Neuronal stem cell (in vitro differentiated cells): ENCODE data around the gene MINPP1.

Experiments
- DNase-seq: peaks from one replicate; pipeline ENCODE4 v3.0.0-alpha.2; 2013; ENCODE audit warnings: low spot score
- H2AFZ ChIP-seq: one replicate; pipeline ENCODE4 v1.6.1; 2013; ENCODE audit warnings: mild to moderate bottlenecking, low read length, inconsistent platforms
- H2AK5ac ChIP-seq: 2 replicates; pipeline ENCODE4 v1.6.1; 2013; ENCODE audit warnings: low read depth, mild to moderate bottlenecking, inconsistent platforms, low read length, moderate library complexity, mixed read lengths
- H2BK120ac ChIP-seq: 2 replicates; pipeline ENCODE4 v1.6.1; 2013; ENCODE audit warnings: low read depth, mild to moderate bottlenecking, inconsistent platforms, low read length, moderate library complexity, mixed read lengths
- H2BK12ac ChIP-seq: one replicate; pipeline ENCODE4 v1.6.1; 2013; ENCODE audit warnings: low read length, inconsistent platforms
- H2BK15ac ChIP-seq: 2 replicates; pipeline ENCODE4 v1.6.1; 2013; ENCODE audit warnings: mild to moderate bottlenecking, low read length, inconsistent platforms, mixed read lengths
- H2BK5ac ChIP-seq: one replicate; pipeline ENCODE4 v1.6.1; 2013; ENCODE audit warnings: inconsistent platforms, mild to moderate bottlenecking, low read length, moderate library complexity
- H3K14ac ChIP-seq: one replicate; pipeline ENCODE4 v1.6.1; 2013; ENCODE audit warnings: low read length, inconsistent platforms
- H3K18ac ChIP-seq: 2 replicates; pipeline ENCODE4 v1.6.1; 2013; ENCODE audit warnings: low read length, inconsistent platforms
- H3K23ac ChIP-seq: 2 replicates; pipeline ENCODE4 v1.6.1; 2013; ENCODE audit warnings: low read depth, mild to moderate bottlenecking, mixed read lengths, low read length, inconsistent platforms; ENCODE audit not compliant: poor library complexity
- H3K27ac ChIP-seq: replicated peaks from 3 replicates; pipeline ENCODE4 v1.5.1; 2013; ENCODE audit warnings: low read length, inconsistent platforms
- H3K27me3 ChIP-seq, 3 experiments: 2 replicates each; pipeline ENCODE4 v1.6.1; 2013; ENCODE audit warnings: low read length in 3 of 3, mild to moderate bottlenecking in 2 of 3, inconsistent platforms in 1 of 3, low read depth in 1 of 3, mixed read lengths in 1 of 3, moderate library complexity in 1 of 3; ENCODE audit not compliant: control insufficient read depth in 3 of 3, insufficient read depth in 3 of 3
- H3K36me3 ChIP-seq, 2 donors: replicated peaks in 1 of 2; 2 replicates each; pipeline ENCODE4 v1.6.1; 2013; ENCODE audit warnings: low read length in 2 of 2; ENCODE audit not compliant: control insufficient read depth in 2 of 2, insufficient read depth in 2 of 2
- H3K4ac ChIP-seq: 2 replicates; pipeline ENCODE4 v1.6.1; 2013; ENCODE audit warnings: inconsistent platforms, mild to moderate bottlenecking, low read length, moderate library complexity
- H3K4me1 ChIP-seq, 2 donors: 1 replicate in 1 of 2; 2 replicates in 1 of 2; pipeline ENCODE4 v1.6.1; 2013; ENCODE audit warnings: low read length in 2 of 2, low read depth in 1 of 2; ENCODE audit not compliant: control insufficient read depth in 2 of 2, insufficient read depth in 1 of 2
- H3K4me2 ChIP-seq: one replicate; pipeline ENCODE4 v1.6.1; 2013; ENCODE audit warnings: mild to moderate bottlenecking, low read length, inconsistent platforms; ENCODE audit not compliant: insufficient read depth, poor library complexity, severe bottlenecking
- H3K4me3 ChIP-seq, 2 donors: 2 replicates each; pipeline ENCODE4 v1.5.1; 2013; ENCODE audit warnings: low read length in 2 of 2, mild to moderate bottlenecking in 2 of 2, inconsistent platforms in 1 of 2, moderate library complexity in 1 of 2
- H3K79me1 ChIP-seq: one replicate; pipeline ENCODE4 v1.6.1; 2013; ENCODE audit warnings: low read depth, mild to moderate bottlenecking, inconsistent platforms, low read length, moderate library complexity
- H3K9ac ChIP-seq: one replicate; pipeline ENCODE4 v1.6.1; 2013; ENCODE audit warnings: mild to moderate bottlenecking, low read depth, low read length, inconsistent platforms; ENCODE audit not compliant: poor library complexity
- H3K9me3 ChIP-seq, 2 donors: replicated peaks in 1 of 2; 2 replicates each; pipeline versions ENCODE3 to v1.6.1; 2013; ENCODE audit warnings: low read length in 2 of 2, mild to moderate bottlenecking in 2 of 2, inconsistent platforms in 1 of 2, low read depth in 1 of 2, mixed read lengths in 1 of 2, moderate library complexity in 1 of 2; ENCODE audit not compliant: control insufficient read depth in 2 of 2, insufficient read depth in 1 of 2
- H4K8ac ChIP-seq: one replicate; pipeline ENCODE4 v1.6.1; 2013; ENCODE audit warnings: low read depth, mild to moderate bottlenecking, inconsistent platforms, low read length, moderate library complexity
- H4K91ac ChIP-seq: one replicate; pipeline ENCODE4 v1.6.1; 2013; ENCODE audit warnings: low read length, low read depth, mild to moderate bottlenecking, inconsistent platforms; ENCODE audit not compliant: poor library complexity
- WGBS, 2 donors: extraction: QIAGEN DNeasy Blood & Tissue Kit; methylation state at CpG; one replicate each; pipeline ENCODE4 v1.1.7; 2013; ENCODE audit warnings: missing lambda C conversion rate in 2 of 2, mixed read lengths in 1 of 2; ENCODE audit not compliant: insufficient read length in 2 of 2, insufficient replicate concordance in 1 of 2; ENCODE audit errors: extremely low coverage in 2 of 2; 5-methylcytosine and 5-hydroxymethylcytosine counted together

The MINPP1 gene

GRCh38 chr10:87580016-87580415 lies 75.3 kb downstream of the MINPP1 start:
- H2BK12ac ChIP-seq, result no peak overlapping the region
- no peak overlapping the region for H4K91ac ChIP-seq
- no peak overlapping the region for H3K23ac ChIP-seq
- no peak overlapping the region for H3K27ac ChIP-seq
- no peak overlapping the region for H3K14ac ChIP-seq
- H2BK120ac ChIP-seq, result no peak overlapping the region
- no peaks in the 10 kb centered on the region for H3K4me1 ChIP-seq
- H3K4me3 ChIP-seq, result no peak overlapping the region
- H2AFZ ChIP-seq, result no peak overlapping the region
- H3K4ac ChIP-seq, result no peak overlapping the region
- no peak overlapping the region for H2BK5ac ChIP-seq
- no CpG with 5 or more reads among the region's 1 CpG for WGBS, 2 donors
- H2BK15ac ChIP-seq, result no peak overlapping the region
- DNase-seq, result no peak
- no peaks in the 10 kb centered on the region for H3K36me3 ChIP-seq
- no peak overlapping the region for H3K9ac ChIP-seq
- no peak overlapping the region for H4K8ac ChIP-seq
- H3K18ac ChIP-seq, result no peak overlapping the region
- no peaks in the 10 kb centered on the region for H3K9me3 ChIP-seq
- H3K79me1 ChIP-seq, result no peaks in the 10 kb centered on the region
- H2AK5ac ChIP-seq, result no peak overlapping the region
- H3K27me3 ChIP-seq, result no peaks in the 10 kb centered on the region
- no peak overlapping the region for H3K4me2 ChIP-seq

GRCh38 chr10:87585565-87586514 lies 81.1 kb downstream of the MINPP1 start:
- no peak overlapping the region for H2BK120ac ChIP-seq
- H3K79me1 ChIP-seq, result no peaks in the 10 kb centered on the region
- H2BK5ac ChIP-seq, result no peak overlapping the region
- no peak overlapping the region for H2BK15ac ChIP-seq
- H3K36me3 ChIP-seq, result no peaks in the 10 kb centered on the region
- no peaks in the 10 kb centered on the region for H3K9me3 ChIP-seq
- no peak overlapping the region for H2AFZ ChIP-seq
- no peak overlapping the region for H3K27ac ChIP-seq
- H3K23ac ChIP-seq, result no peak overlapping the region
- no peak overlapping the region for H2AK5ac ChIP-seq
- no peak overlapping the region for H3K4me3 ChIP-seq
- no peak overlapping the region for H2BK12ac ChIP-seq
- no CpG with 5 or more reads among the region's 5 CpGs for WGBS, 2 donors
- H3K9ac ChIP-seq, result no peak overlapping the region
- H3K4me1 ChIP-seq, result no peaks in the 10 kb centered on the region
- H3K4ac ChIP-seq, result no peak overlapping the region
- no peak overlapping the region for H4K91ac ChIP-seq
- H4K8ac ChIP-seq, result no peak overlapping the region
- DNase-seq, result no peak
- no peaks in the 10 kb centered on the region for H3K27me3 ChIP-seq
- no peak overlapping the region for H3K4me2 ChIP-seq
- no peak overlapping the region for H3K14ac ChIP-seq
- no peak overlapping the region for H3K18ac ChIP-seq

- Histone ChIP-seq H4K91ac (no peak overlapping the region), H3K14ac (no peak overlapping the region), H3K36me3 (no peaks in the 10 kb centered on the region), H3K9ac (no peak overlapping the region), H3K4me1 (no peaks in the 10 kb centered on the region), H3K9me3 (no peaks in the 10 kb centered on the region), H2BK15ac (no peak overlapping the region), H3K4ac (no peak overlapping the region), H3K23ac (no peak overlapping the region), H3K27ac (no peak overlapping the region), H2AFZ (no peak overlapping the region), H2BK120ac (no peak overlapping the region), H3K18ac (no peak overlapping the region), H3K4me2 (no peak overlapping the region), H4K8ac (no peak overlapping the region), H3K27me3 (peaks cover 0 to 8% (median 0%) of the 10 kb centered on the region in 3 experiments), H3K4me3 (no peak overlapping the region), H2BK12ac (no peak overlapping the region), H2AK5ac (no peak overlapping the region), H2BK5ac (no peak overlapping the region), H3K79me1 (no peaks in the 10 kb centered on the region)
- no peak for DNase-seq
- WGBS, 2 donors, result no CpG with 5 or more reads among the region's 3 CpGs
These were observed 85.0 kb downstream of the MINPP1 start for GRCh38 chr10:87589645-87590051.

- Histone ChIP-seq H2BK12ac (no peak overlapping the region), H4K91ac (no peak overlapping the region), H2BK15ac (no peak overlapping the region), H3K14ac (no peak overlapping the region), H2AK5ac (no peak overlapping the region), H2BK120ac (no peak overlapping the region), H3K9ac (no peak overlapping the region), H3K27ac (no peak overlapping the region), H3K27me3 (peaks cover 0 to 8% (median 0%) of the 10 kb centered on the region in 3 experiments), H3K4me3 (no peak overlapping the region), H3K4me2 (no peak overlapping the region), H2BK5ac (no peak overlapping the region), H3K36me3 (no peaks in the 10 kb centered on the region), H3K18ac (no peak overlapping the region), H3K79me1 (no peaks in the 10 kb centered on the region), H3K9me3 (no peaks in the 10 kb centered on the region), H3K23ac (no peak overlapping the region), H3K4ac (no peak overlapping the region), H3K4me1 (no peaks in the 10 kb centered on the region), H4K8ac (no peak overlapping the region), H2AFZ (no peak overlapping the region)
- no peak for DNase-seq
- no CpG with 5 or more reads among the region's 2 CpGs for WGBS, 2 donors
These were observed 86.3 kb downstream of the MINPP1 start for GRCh38 chr10:87590705-87591588.
